NCI-H1105 treated with DMSO at 0.1 percent for 48 hours (cell line): ENCODE results near the gene SLC6A2.
"Not testable (repeated sequence)": the region's sequence is repeated elsewhere in the genome, so short reads cannot be mapped to it uniquely, and the experiment has no call there.

Experiments used
- DNase-seq: peaks from one replicate; lab custom pipeline; 2025; lab: John Stamatoyannopoulos, UW

Gene SLC6A2

GRCh38 chr16:55711959-55712876 is 56.4 kb downstream of the SLC6A2 start:
- peak; percentile 86 for DNase-seq

- no peak for DNase-seq
Measured at GRCh38 chr16:55713103-55713502, 57.3 kb downstream of the SLC6A2 start.

GRCh38 chr16:55717326-55717725 is 61.5 kb downstream of the SLC6A2 start:
- no peak for DNase-seq

GRCh38 chr16:55725055-55725777 is 69.4 kb downstream of the SLC6A2 start:
- no peak for DNase-seq

GRCh38 chr16:55728797-55729196 is 73.0 kb downstream of the SLC6A2 start:
- no peak for DNase-seq

- DNase-seq = no peak
Measured at GRCh38 chr16:55730115-55730514, 74.3 kb downstream of the SLC6A2 start.

- no peak for DNase-seq
Measured at GRCh38 chr16:55732496-55732895, 76.7 kb downstream of the SLC6A2 start.

GRCh38 chr16:55734665-55735064 is 78.9 kb downstream of the SLC6A2 start:
- no peak for DNase-seq

GRCh38 chr16:55735120-55735781 is 79.5 kb downstream of the SLC6A2 start:
- DNase-seq = no peak

GRCh38 chr16:55736671-55737070 is 80.9 kb downstream of the SLC6A2 start:
- DNase-seq = no peak

GRCh38 chr16:55737318-55737717 is 81.5 kb downstream of the SLC6A2 start:
- DNase-seq = no peak

- DNase-seq = no peak
Measured at GRCh38 chr16:55737966-55738365, 82.2 kb downstream of the SLC6A2 start.

- no peak for DNase-seq
Measured at GRCh38 chr16:55746081-55746480, 90.3 kb downstream of the SLC6A2 start.

- no peak for DNase-seq
Measured at GRCh38 chr16:55747785-55748184, 92.0 kb downstream of the SLC6A2 start.

GRCh38 chr16:55752465-55753144 is 96.8 kb downstream of the SLC6A2 start:
- not testable (repeated sequence) for DNase-seq

- not testable (repeated sequence) for DNase-seq
Measured at GRCh38 chr16:55753145-55753631, 97.4 kb downstream of the SLC6A2 start.
